HG02852 (cell line): ENCODE data around the gene CGNL1.
A peak's percentile ranks its signal among the peaks of the same experiment; 100 is the strongest.

Experiments
- ATAC-seq: cut with Tn5 transposase; IDR thresholded peaks from one replicate; pipeline ENCODE4 v1.9.1; 2021; ENCODE audit warnings: mild to moderate bottlenecking, moderate library complexity; ENCODE audit not compliant: unreplicated experiment

Gene CGNL1

GRCh38 chr15:57541805-57542504, 165.7 kb downstream of the CGNL1 start:
- no peak for ATAC-seq

- ATAC-seq, result no peak
Observed at GRCh38 chr15:57542505-57542817, 166.2 kb downstream of the CGNL1 start.

- no peak for ATAC-seq
Observed at GRCh38 chr15:57544848-57545480, 168.7 kb downstream of the CGNL1 start.

- no peak for ATAC-seq
Observed at GRCh38 chr15:57545995-57546394, 169.7 kb downstream of the CGNL1 start.

GRCh38 chr15:57547243-57547755, 171.0 kb downstream of the CGNL1 start:
- ATAC-seq, result no peak

GRCh38 chr15:57548351-57548750, 172.0 kb downstream of the CGNL1 start:
- ATAC-seq, result no peak

- ATAC-seq, result no peak
Observed at GRCh38 chr15:57548835-57549234, 172.5 kb downstream of the CGNL1 start.

- ATAC-seq, result no peak
Observed at GRCh38 chr15:57549935-57550334, 173.6 kb downstream of the CGNL1 start.

GRCh38 chr15:57550640-57551039, 174.3 kb downstream of the CGNL1 start:
- no peak for ATAC-seq

- no peak for ATAC-seq
Observed at GRCh38 chr15:57551715-57552677, 175.7 kb downstream of the CGNL1 start.

- ATAC-seq, result no peak
Observed at GRCh38 chr15:57552678-57553334, 176.5 kb downstream of the CGNL1 start.

- no peak for ATAC-seq
Observed at GRCh38 chr15:57553526-57553925, 177.2 kb downstream of the CGNL1 start.

GRCh38 chr15:57554063-57554811, 177.9 kb downstream of the CGNL1 start:
- ATAC-seq, result no peak

GRCh38 chr15:57554812-57555179, 178.5 kb downstream of the CGNL1 start:
- ATAC-seq, result no peak

- ATAC-seq, result no peak
Observed at GRCh38 chr15:57555270-57555669, 179.0 kb downstream of the CGNL1 start.

- no peak for ATAC-seq
Observed at GRCh38 chr15:57556040-57556439, 179.7 kb downstream of the CGNL1 start.

- no peak for ATAC-seq
Observed at GRCh38 chr15:57557267-57557666, 181.0 kb downstream of the CGNL1 start.

GRCh38 chr15:57557810-57558209, 181.5 kb downstream of the CGNL1 start:
- no peak for ATAC-seq

- ATAC-seq, result no peak
Observed at GRCh38 chr15:57559875-57560274, 183.6 kb downstream of the CGNL1 start.

- ATAC-seq, result peak; percentile 75
Observed at GRCh38 chr15:57561041-57561711, 184.9 kb downstream of the CGNL1 start.
